HepG2 (cell line): Measurements from ENCODE around the gene CAPZB. TPM values are rescaled to one million over a fixed set of nuclear protein-coding genes. Genes with fewer than 3 reads are reported as not detected.

Experiments
- ATAC-seq: fragments of 200-7000 bp; cut with Tn5 transposase; 3 replicates; pipeline ENCODE4 v1.9.1; 2020; ENCODE audit warnings: mild to moderate bottlenecking, moderate library complexity
- BruUV-seq: library from RNA; stranded (reverse); fragments of 400-500 nt; replicated peaks from 2 replicates; lab custom pipeline; 2021; lab: Mats Ljungman, UMichigan
- CTCF ChIA-PET: fragments of 300-600 bp; formaldehyde crosslinking; extraction: SDS; loops from one replicate; lab custom pipeline; 2021; ENCODE audit warnings: low total read pairs, inconsistent platforms, low intra/inter-chr PET ratio; lab: Yijun Ruan, JAX
- POLR2A ChIA-PET: fragments of 350-600 bp; sonication (Branson Sonifier 250); formaldehyde crosslinking; loops from one replicate; lab custom pipeline; 2020; ENCODE audit warnings: antibody characterized with exemption, inconsistent platforms; lab: Yijun Ruan, JAX
- DNase-seq: peaks from one replicate; pipeline ENCODE4 v3.0.0-alpha.2; 2015; ENCODE audit warnings: low spot score
- FAIRE-seq: peaks from 3 replicates; lab custom pipeline; 2011; peaks lifted over from hg19 to GRCh38; lab: Jason Lieb, UNC
- H2AFZ ChIP-seq: one replicate; pipeline ENCODE4 v1.6.1; 2011; ENCODE audit warnings: low read length, inconsistent platforms
- H3K27ac ChIP-seq: fragments of 300-600 bp; 3 replicates; pipeline ENCODE4 v1.8.0; 2011; ENCODE audit warnings: mixed run types, mild to moderate bottlenecking, mixed read lengths, low read length, inconsistent platforms; ENCODE audit not compliant: insufficient read depth; ENCODE audit errors: extremely low read length
- H3K27me3 ChIP-seq, 2 experiments: fragments of 200-600 bp in 1 of 2; 2 replicates in 1 of 2; 3 replicates in 1 of 2; pipeline versions ENCODE4 v1.6.0 to v1.8.0; 2011; ENCODE audit warnings: low read length in 2 of 2, mild to moderate bottlenecking in 2 of 2, moderate library complexity in 2 of 2, inconsistent platforms in 1 of 2; ENCODE audit not compliant: insufficient read depth in 2 of 2, control insufficient read depth in 1 of 2
- H3K36me3 ChIP-seq, 2 experiments: fragments of 200-600 bp in 1 of 2; replicated peaks in 1 of 2; 2 replicates in 1 of 2; 3 replicates in 1 of 2; pipeline versions ENCODE4 v1.5.1 to v1.8.0; 2011; ENCODE audit warnings: low read length in 2 of 2, inconsistent platforms in 1 of 2; ENCODE audit not compliant: insufficient read depth in 2 of 2, control insufficient read depth in 1 of 2
- H3K4me1 ChIP-seq: 2 replicates; pipeline ENCODE4 v1.5.1; 2012; ENCODE audit warnings: low read length, inconsistent platforms; ENCODE audit not compliant: insufficient read depth
- H3K4me2 ChIP-seq: 2 replicates; pipeline ENCODE4 v1.6.0; 2011; ENCODE audit warnings: low read depth, low read length, inconsistent platforms
- H3K4me3 ChIP-seq, 3 experiments: fragments of 200-600 bp in 1 of 3; sonication (generic), shearing (Covaris generic) in 1 of 3; replicated peaks in 1 of 3; 2 replicates each; pipeline ENCODE4 v1.5.1; 2011 to 2016; ENCODE audit warnings: low read length in 3 of 3, inconsistent platforms in 2 of 3, low read depth in 2 of 3, mild to moderate bottlenecking in 2 of 3, control low read depth in 1 of 3, mixed read lengths in 1 of 3; ENCODE audit not compliant: insufficient read depth in 1 of 3
- H3K79me2 ChIP-seq: one replicate; pipeline ENCODE4 v1.6.1; 2011; ENCODE audit warnings: low read length, inconsistent platforms; ENCODE audit not compliant: insufficient read depth
- H3K9ac ChIP-seq: 2 replicates; pipeline ENCODE4 v1.6.0; 2011; ENCODE audit warnings: mild to moderate bottlenecking, low read depth, low read length, inconsistent platforms; ENCODE audit not compliant: insufficient read depth
- H3K9me3 ChIP-seq: 2 replicates; pipeline ENCODE4 v1.5.1; 2012; ENCODE audit warnings: mild to moderate bottlenecking, low read length
- H4K20me1 ChIP-seq: 2 replicates; pipeline ENCODE4 v1.6.0; 2011; ENCODE audit warnings: inconsistent platforms, mild to moderate bottlenecking, low read length, moderate library complexity; ENCODE audit not compliant: insufficient read depth
- DNMT3B ChIP-seq: conservative IDR thresholded peaks from 2 replicates; pipeline ENCODE4 v1.6.1; 2016; ENCODE audit warnings: missing biosample characterization, control low read depth
- FIP1L1 ChIP-seq: fragments of 200-400 bp; formaldehyde crosslinking; IDR thresholded peaks from 2 replicates; pipeline ENCODE4 v1.6.1; 2018; ENCODE audit warnings: low read depth, mild to moderate bottlenecking, low read length, moderate library complexity, borderline replicate concordance; ENCODE audit not compliant: insufficient read depth
- FOXA3 ChIP-seq: IDR thresholded peaks from 2 replicates; pipeline ENCODE4 v1.6.1; 2016; ENCODE audit warnings: missing genetic modification reagents, missing compliant biosample characterization
- FOXJ3 ChIP-seq: sonication (generic); formaldehyde crosslinking; IDR thresholded peaks from 2 replicates; pipeline ENCODE4 v1.4.0; 2020; ENCODE audit warnings: missing genetic modification reagents, mild to moderate bottlenecking, borderline replicate concordance
- HES4 ChIP-seq: sonication (generic); formaldehyde crosslinking; IDR thresholded peaks from 2 replicates; pipeline ENCODE4 v1.9.0; 2021; ENCODE audit warnings: mild to moderate bottlenecking, missing genetic modification reagents, borderline replicate concordance
- KAT8 ChIP-seq: IDR thresholded peaks from 2 replicates; pipeline ENCODE4 v1.6.1; 2016; ENCODE audit warnings: missing genetic modification reagents, missing compliant biosample characterization
- KLF11 ChIP-seq: IDR thresholded peaks from 2 replicates; pipeline ENCODE4 v1.6.1; 2016; ENCODE audit warnings: missing compliant biosample characterization
- MLLT10 ChIP-seq: sonication (generic); formaldehyde crosslinking; IDR thresholded peaks from 2 replicates; pipeline ENCODE4 v1.4.0; 2020; ENCODE audit warnings: missing genetic modification reagents
- NCOA5 ChIP-seq: sonication (generic); formaldehyde crosslinking; IDR thresholded peaks from 2 replicates; pipeline ENCODE4 v1.4.0; 2020; ENCODE audit warnings: missing genetic modification reagents
- ONECUT2 ChIP-seq: sonication (generic); formaldehyde crosslinking; IDR thresholded peaks from 2 replicates; pipeline ENCODE4 v1.4.0; 2020; ENCODE audit warnings: missing genetic modification reagents
- PHF8 ChIP-seq: sonication (generic); formaldehyde crosslinking; IDR thresholded peaks from 2 replicates; pipeline ENCODE4 v1.5.0; 2020; ENCODE audit warnings: missing genetic modification reagents
- POLR2A ChIP-seq, 2 experiments: IDR thresholded peaks; 2 replicates each; pipeline ENCODE4 v1.6.1; 2011; ENCODE audit warnings: low read depth in 2 of 2, low read length in 2 of 2, mild to moderate bottlenecking in 1 of 2, moderate library complexity in 1 of 2; ENCODE audit not compliant: insufficient read depth in 1 of 2
- POLR2G ChIP-seq: fragments of 200-400 bp; formaldehyde crosslinking; IDR thresholded peaks from 2 replicates; pipeline ENCODE4 v1.6.1; 2018; ENCODE audit warnings: mild to moderate bottlenecking, low read depth, low read length, moderate library complexity
- REPIN1 ChIP-seq: sonication (generic); formaldehyde crosslinking; IDR thresholded peaks from 2 replicates; pipeline ENCODE4 v1.8.0; 2022; ENCODE audit warnings: missing genetic modification reagents, low read depth, mild to moderate bottlenecking, borderline replicate concordance
- SNAI1 ChIP-seq: sonication (generic); formaldehyde crosslinking; IDR thresholded peaks from 2 replicates; pipeline ENCODE4 v1.5.0; 2020; ENCODE audit warnings: mild to moderate bottlenecking, missing genetic modification reagents, borderline replicate concordance
- TBP ChIP-seq: sonication (generic); formaldehyde crosslinking; IDR thresholded peaks from 2 replicates; pipeline ENCODE4 v1.5.0; 2020; ENCODE audit warnings: missing genetic modification reagents
- ZNF143 ChIP-seq: sonication (generic); formaldehyde crosslinking; IDR thresholded peaks from 2 replicates; pipeline ENCODE4 v1.4.0; 2020; ENCODE audit warnings: missing genetic modification reagents
- ZNF292 ChIP-seq: sonication (generic); formaldehyde crosslinking; IDR thresholded peaks from 2 replicates; pipeline ENCODE4 v1.8.1; 2022; ENCODE audit warnings: mild to moderate bottlenecking, low read depth, missing genetic modification reagents, borderline replicate concordance
- ZNF337 ChIP-seq: sonication (generic); formaldehyde crosslinking; IDR thresholded peaks from 2 replicates; pipeline ENCODE4 v1.5.1; 2020; ENCODE audit warnings: missing genetic modification reagents, low read depth, mild to moderate bottlenecking, borderline replicate concordance
- ZNF776 ChIP-seq: sonication (generic); formaldehyde crosslinking; IDR thresholded peaks from 2 replicates; pipeline ENCODE4 v1.4.0; 2020; ENCODE audit warnings: mild to moderate bottlenecking, missing genetic modification reagents
- ZSCAN12 ChIP-seq: sonication (generic); formaldehyde crosslinking; IDR thresholded peaks from 2 replicates; pipeline ENCODE4 v1.9.0; 2021; ENCODE audit warnings: mild to moderate bottlenecking, missing genetic modification reagents
- WGBS: methylation state at CpG from one replicate; pipeline ENCODE4 v1.1.6; 2017; ENCODE audit warnings: low lambda C conversion rate; 5-methylcytosine and 5-hydroxymethylcytosine counted together
- in situ Hi-C: cut with HindIII; loops from 2 replicates; pipeline ENCODE4 v1.10.0; 2017; ENCODE audit warnings: low pct_unique_long_range_greater_than_20kb; ENCODE audit not compliant: extremely low pct_ligation_motif_present
- intact Hi-C: fragments of 100-400 bp; cut with micrococcal nuclease; formaldehyde crosslinking; loops from one replicate; pipeline ENCODE4 v1.10.0; 2022; ENCODE audit not compliant: unreplicated experiment
- polyA plus RNA-seq, 8 experiments: library from polyadenylated mRNA; depleted of rRNA in 3 of 8; stranded (reverse) in 7 of 8; unstranded in 1 of 8; fragments of >200 nt; fragmentation: Illumina TruSeq in 4 of 8; extraction: Trizol in 4 of 8; gene quantifications; 2 replicates each; pipeline versions ENCODE4 v1.2.1 to v1.2.3, GENCODE V29; 2011 to 2016; ENCODE audit warnings: low read depth in 4 of 8, missing spikeins in 1 of 8, mixed read lengths in 1 of 8; ENCODE audit not compliant: insufficient read depth in 1 of 8
- total RNA-seq, 5 experiments: library from RNA; depleted of rRNA; stranded (reverse); fragments of >200 nt; fragmentation: Illumina TruSeq; extraction: Trizol; gene quantifications; 2 replicates each; pipeline ENCODE4 v1.2.3, GENCODE V29; 2016; ENCODE audit warnings: low read depth in 1 of 5
- TF ChIP-seq, protein P1 (sequence below): sonication (generic); formaldehyde crosslinking; IDR thresholded peaks from 2 replicates; pipeline ENCODE4 v1.4.0; 2020; ENCODE audit warnings: low read depth, mild to moderate bottlenecking, missing genetic modification reagents
- TF ChIP-seq, protein P2 (sequence below): sonication (generic); formaldehyde crosslinking; IDR thresholded peaks from 2 replicates; pipeline ENCODE4 v1.4.0; 2020; ENCODE audit warnings: missing genetic modification reagents

Gene CAPZB
- total and polyA plus RNA-seq, 2 of the 13 experiments (the other 11 are each of a cell fraction or from before 2014, with no cell fraction given): 58.9 to 76.9 TPM

DNA sequence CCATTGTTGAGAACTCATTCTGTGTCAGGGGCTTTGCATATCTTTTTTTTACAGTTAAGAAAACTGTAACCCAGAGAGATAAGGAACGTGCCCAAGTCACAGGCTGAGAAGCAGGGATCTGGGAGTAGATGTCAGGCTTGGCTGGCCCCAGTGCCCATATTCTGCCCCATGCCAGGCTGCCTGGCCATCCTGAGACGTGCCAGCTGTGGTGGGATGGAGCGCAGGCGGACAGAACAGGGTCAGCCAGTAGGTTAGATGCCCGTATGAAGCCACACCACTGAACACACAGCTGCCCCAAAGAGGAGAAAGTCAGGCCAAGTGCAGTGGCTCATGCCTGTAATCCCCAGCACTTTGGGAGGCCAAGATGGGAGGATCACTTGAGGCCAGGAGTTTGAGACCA, 117.3 kb downstream of the CAPZB start:
- H3K4me2 ChIP-seq: no peak overlapping the region

DNA sequence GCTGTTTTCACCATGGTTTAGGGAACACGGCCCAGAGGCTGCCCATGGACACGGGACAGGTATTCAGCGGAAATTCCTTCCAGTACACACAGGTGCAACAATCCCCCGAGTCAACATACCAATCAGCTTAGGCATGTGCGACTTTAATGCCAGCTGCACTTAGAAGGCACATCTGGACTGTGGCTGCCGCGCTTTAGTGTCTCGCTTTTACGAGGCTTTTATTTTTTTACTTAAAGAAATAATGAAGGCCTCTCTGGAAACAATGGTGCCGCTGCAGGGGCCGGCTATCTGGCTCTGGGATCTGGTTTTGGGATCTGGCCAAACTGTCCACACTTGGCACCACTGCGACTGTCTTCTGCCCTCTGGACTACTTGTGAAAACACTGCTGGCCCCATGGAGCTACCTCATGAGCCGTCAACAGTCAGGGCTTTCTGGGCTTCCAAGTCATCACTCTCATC, 117.7 kb downstream of the CAPZB start:
- Histone ChIP-seq H4K20me1 (no peaks in the 10 kb centered on the region), H2AFZ (no peak overlapping the region), H3K9ac (no peak overlapping the region), H3K27ac (no peak overlapping the region), H3K9me3 (no peaks in the 10 kb centered on the region), H3K4me3 (no peak overlapping the region), H3K4me1 (peaks cover 15% of the 10 kb centered on the region; the same call in 1 of the 2 replicates), H3K79me2 (no peaks in the 10 kb centered on the region), H3K27me3 (no peaks in the 10 kb centered on the region), H3K4me2 (no peak overlapping the region), H3K36me3 (peaks cover 13 to 33% of the 10 kb centered on the region in 2 experiments; a peak in 3 of 5 replicates)
- ChIA-PET CTCF (no interaction called here), POLR2A (no interaction called here)
- no peak for ATAC-seq
- DNase-seq: no peak
- no peak for FAIRE-seq
- intact Hi-C loops (no loop called here), in situ Hi-C loops (no loop called here)
- no TSS peak for BruUV-seq
- WGBS: 92% methylated on average over 13 of the region's 13 CpGs
- TF ChIP-seq TBP (no peak), KAT8 (CRISPR knock-in tag) (no peak), FOXA3 (no peak), REPIN1 (CRISPR knock-in tag) (no peak), HES4 (CRISPR knock-in tag) (no peak), ZNF143 (no peak), DNMT3B (CRISPR knock-in tag) (no peak), PHF8 (CRISPR knock-in tag) (no peak), ONECUT2 (CRISPR knock-in tag) (no peak), KLF11 (CRISPR knock-in tag) (no peak), ZNF776 (CRISPR knock-in tag) (no peak), POLR2G (no peak), MLLT10 (CRISPR knock-in tag) (no peak)
- TF ChIP-seq, protein P1, sequence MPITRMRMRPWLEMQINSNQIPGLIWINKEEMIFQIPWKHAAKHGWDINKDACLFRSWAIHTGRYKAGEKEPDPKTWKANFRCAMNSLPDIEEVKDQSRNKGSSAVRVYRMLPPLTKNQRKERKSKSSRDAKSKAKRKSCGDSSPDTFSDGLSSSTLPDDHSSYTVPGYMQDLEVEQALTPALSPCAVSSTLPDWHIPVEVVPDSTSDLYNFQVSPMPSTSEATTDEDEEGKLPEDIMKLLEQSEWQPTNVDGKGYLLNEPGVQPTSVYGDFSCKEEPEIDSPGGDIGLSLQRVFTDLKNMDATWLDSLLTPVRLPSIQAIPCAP: no peak

More for the DNA sequence above, 117.3 kb downstream of the CAPZB start:
- Histone ChIP-seq H2AFZ (no peak overlapping the region), H3K9ac (no peak overlapping the region)
- WGBS: 98% methylated on average over 4 of the region's 5 CpGs
- TF ChIP-seq ZNF337 (CRISPR knock-in tag): no peak
- no peak for TF ChIP-seq FIP1L1
- no peak for TF ChIP-seq ZSCAN12 (CRISPR knock-in tag)
- no peak for TF ChIP-seq FOXJ3
- TF ChIP-seq ZNF292 (CRISPR knock-in tag): no peak
- no peak for TF ChIP-seq NCOA5
- TF ChIP-seq, protein P2, sequence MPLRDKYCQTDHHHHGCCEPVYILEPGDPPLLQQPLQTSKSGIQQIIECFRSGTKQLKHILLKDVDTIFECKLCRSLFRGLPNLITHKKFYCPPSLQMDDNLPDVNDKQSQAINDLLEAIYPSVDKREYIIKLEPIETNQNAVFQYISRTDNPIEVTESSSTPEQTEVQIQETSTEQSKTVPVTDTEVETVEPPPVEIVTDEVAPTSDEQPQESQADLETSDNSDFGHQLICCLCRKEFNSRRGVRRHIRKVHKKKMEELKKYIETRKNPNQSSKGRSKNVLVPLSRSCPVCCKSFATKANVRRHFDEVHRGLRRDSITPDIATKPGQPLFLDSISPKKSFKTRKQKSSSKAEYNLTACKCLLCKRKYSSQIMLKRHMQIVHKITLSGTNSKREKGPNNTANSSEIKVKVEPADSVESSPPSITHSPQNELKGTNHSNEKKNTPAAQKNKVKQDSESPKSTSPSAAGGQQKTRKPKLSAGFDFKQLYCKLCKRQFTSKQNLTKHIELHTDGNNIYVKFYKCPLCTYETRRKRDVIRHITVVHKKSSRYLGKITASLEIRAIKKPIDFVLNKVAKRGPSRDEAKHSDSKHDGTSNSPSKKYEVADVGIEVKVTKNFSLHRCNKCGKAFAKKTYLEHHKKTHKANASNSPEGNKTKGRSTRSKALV (CRISPR knock-in tag): no peak
- no peak for TF ChIP-seq POLR2A (IDR thresholded peaks at IDR 0.05; ENCODE audit: insufficient read depth in 1 of 2, low read depth in 2 of 2, low read length in 2 of 2)
- TF ChIP-seq SNAI1 (CRISPR knock-in tag): no peak
- TF ChIP-seq, all 625 proteins: peak for 0
- CTCF ChIA-PET: no interaction called here
- FAIRE-seq (no peak), ATAC-seq (no peak), DNase-seq (no peak)
- intact Hi-C loops (no loop called here), in situ Hi-C loops (no loop called here)
- Histone ChIP-seq H3K4me1 (peaks cover 15% of the 10 kb centered on the region; the same call in 1 of the 2 replicates), H4K20me1 (no peaks in the 10 kb centered on the region), H3K27me3 (no peaks in the 10 kb centered on the region), H3K9me3 (no peaks in the 10 kb centered on the region), H3K36me3 (peaks cover 11 to 34% of the 10 kb centered on the region in 2 experiments; a peak in 3 of 5 replicates), H3K27ac (no peak overlapping the region), H3K79me2 (no peaks in the 10 kb centered on the region), H3K4me3 (no peak overlapping the region)
- POLR2A ChIA-PET: no interaction called here
- no TSS peak for BruUV-seq
